A549 (cell line): ENCODE data around the gene SCRN1.

ENCODE experiments used
- EP300 ChIP-seq, 2 experiments: fragments of >200 bp; sonication (Bioruptor Twin); formaldehyde crosslinking; IDR thresholded peaks; 2 replicates in 1 of 2; 3 replicates in 1 of 2; pipeline ENCODE4 v1.6.1; 2016 to 2017
- GATA3 ChIP-seq: IDR thresholded peaks from 2 replicates; pipeline ENCODE4 v1.6.1; 2012; ENCODE audit warnings: borderline replicate concordance
- MAZ ChIP-seq: fragments of 150-350 bp; IDR thresholded peaks from 2 replicates; pipeline ENCODE4 v1.6.1; 2014; ENCODE audit warnings: antibody characterized with exemption, low read depth, low read length, borderline replicate concordance
- TF ChIP-seq, protein P1 (sequence below): IDR thresholded peaks from 2 replicates; pipeline ENCODE4 v1.6.1; 2012; ENCODE audit warnings: low read depth, borderline replicate concordance
- TF ChIP-seq, protein P2 (sequence below): fragments of 450-650 bp; IDR thresholded peaks from 2 replicates; pipeline ENCODE4 v1.6.1; 2014; ENCODE audit warnings: antibody characterized with exemption

DNA sequence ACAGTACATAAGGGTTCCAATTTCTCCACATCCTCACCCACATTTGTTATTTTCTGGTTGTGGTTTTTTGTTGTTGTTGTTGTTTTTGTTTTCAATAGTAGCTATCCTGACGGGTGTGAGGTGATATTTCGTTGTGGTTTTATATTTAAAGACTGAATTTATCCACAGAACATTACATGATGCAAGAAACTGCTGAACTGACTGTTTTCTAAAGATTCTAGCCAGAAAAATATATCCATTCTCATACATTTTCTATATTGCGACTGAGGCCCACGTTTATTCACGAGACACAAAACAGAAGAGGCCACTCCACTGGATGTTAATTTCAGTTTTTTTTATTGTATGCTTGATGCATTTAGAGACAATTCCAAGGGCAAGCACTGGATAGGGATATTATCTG lies 69.8 kb downstream of the SCRN1 start:
- TF ChIP-seq, protein P1, sequence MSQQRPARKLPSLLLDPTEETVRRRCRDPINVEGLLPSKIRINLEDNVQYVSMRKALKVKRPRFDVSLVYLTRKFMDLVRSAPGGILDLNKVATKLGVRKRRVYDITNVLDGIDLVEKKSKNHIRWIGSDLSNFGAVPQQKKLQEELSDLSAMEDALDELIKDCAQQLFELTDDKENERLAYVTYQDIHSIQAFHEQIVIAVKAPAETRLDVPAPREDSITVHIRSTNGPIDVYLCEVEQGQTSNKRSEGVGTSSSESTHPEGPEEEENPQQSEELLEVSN = no peak
- TF ChIP-seq EP300 (IDR thresholded peaks at IDR 0.05) (no peak), GATA3 (no peak), MAZ (no peak)
- TF ChIP-seq, protein P2, sequence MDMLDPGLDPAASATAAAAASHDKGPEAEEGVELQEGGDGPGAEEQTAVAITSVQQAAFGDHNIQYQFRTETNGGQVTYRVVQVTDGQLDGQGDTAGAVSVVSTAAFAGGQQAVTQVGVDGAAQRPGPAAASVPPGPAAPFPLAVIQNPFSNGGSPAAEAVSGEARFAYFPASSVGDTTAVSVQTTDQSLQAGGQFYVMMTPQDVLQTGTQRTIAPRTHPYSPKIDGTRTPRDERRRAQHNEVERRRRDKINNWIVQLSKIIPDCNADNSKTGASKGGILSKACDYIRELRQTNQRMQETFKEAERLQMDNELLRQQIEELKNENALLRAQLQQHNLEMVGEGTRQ = no peak
